RPMI8226 (cell line): ENCODE results near the gene ADSS2.
"Not testable (repeated sequence)": the region's sequence is repeated elsewhere in the genome, so short reads cannot be mapped to it uniquely, and the experiment has no call there.

Experiments
- DNase-seq: peaks from one replicate; pipeline ENCODE4 v3.0.0-alpha.2; 2015

The ADSS2 gene

GRCh38 chr1:244394826-244395765 is 56.6 kb downstream of the ADSS2 start:
- DNase-seq = no peak

- no peak for DNase-seq
Measured at GRCh38 chr1:244394346-244394745, 57.4 kb downstream of the ADSS2 start.

- no peak for DNase-seq
Measured at GRCh38 chr1:244393604-244394176, 58.0 kb downstream of the ADSS2 start.

DNA sequence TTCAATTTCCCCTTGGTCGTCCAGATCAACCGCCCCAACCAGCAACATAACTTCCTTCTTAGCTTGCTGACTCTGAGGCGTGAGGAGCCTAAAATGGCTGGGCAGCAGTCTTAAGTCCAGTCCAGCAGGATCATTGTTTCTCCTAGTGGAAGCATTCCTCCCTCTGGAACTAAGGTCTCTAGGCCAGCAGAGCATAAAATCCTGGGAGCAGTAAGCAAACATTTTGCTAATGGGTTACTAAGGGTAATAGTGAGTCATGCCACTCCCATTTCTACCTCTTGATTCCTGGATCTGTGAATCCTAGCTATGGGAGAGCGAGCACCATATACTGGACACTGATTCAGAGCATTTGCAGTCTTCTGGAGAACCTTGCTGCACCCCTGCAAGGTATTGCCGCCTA is 59.9 kb downstream of the ADSS2 start:
- no peak for DNase-seq

DNA sequence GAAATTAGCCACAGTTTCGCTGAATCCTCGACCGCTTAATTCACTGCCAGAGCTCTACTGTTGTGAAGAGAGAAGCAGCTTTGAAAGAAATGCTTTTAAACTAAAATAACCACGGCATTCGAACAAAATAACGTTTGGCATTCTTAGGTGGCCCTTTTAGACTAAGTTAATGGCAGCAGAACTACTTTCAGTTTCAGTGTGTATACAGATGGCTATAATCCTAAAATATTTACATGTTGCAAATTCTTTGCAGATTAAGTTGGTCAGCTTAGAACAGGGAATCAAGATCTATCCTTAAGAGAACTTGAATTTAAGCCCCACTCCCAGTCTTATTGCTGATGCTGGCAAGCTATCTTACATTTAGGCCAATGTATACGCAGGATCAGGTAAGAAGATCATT is 62.7 kb downstream of the ADSS2 start:
- peak; percentile 16 for DNase-seq

GRCh38 chr1:244387415-244387814 is 64.3 kb downstream of the ADSS2 start:
- DNase-seq = no peak

GRCh38 chr1:244386595-244386994 is 65.1 kb downstream of the ADSS2 start:
- no peak for DNase-seq

DNA sequence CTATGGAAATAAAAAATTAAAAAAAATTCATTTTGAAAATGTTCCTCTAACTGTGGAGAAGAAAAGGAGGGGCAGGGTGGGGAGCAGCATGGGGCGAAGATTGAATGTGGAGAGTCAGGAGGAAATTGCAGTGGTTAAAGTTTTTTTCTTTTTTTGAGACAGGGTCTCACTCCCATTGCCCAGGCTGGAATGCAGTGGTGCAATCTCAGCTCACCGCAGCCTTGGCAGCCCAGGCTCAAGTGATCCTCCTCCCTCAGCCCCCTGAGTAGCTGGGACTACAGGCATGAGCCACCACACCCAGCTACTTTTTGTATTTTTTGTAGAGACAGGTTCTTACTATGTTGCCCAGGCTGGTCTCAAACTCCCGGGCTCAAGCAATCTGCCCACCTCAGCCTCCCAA is 67.6 kb downstream of the ADSS2 start:
- DNase-seq = no peak

DNA sequence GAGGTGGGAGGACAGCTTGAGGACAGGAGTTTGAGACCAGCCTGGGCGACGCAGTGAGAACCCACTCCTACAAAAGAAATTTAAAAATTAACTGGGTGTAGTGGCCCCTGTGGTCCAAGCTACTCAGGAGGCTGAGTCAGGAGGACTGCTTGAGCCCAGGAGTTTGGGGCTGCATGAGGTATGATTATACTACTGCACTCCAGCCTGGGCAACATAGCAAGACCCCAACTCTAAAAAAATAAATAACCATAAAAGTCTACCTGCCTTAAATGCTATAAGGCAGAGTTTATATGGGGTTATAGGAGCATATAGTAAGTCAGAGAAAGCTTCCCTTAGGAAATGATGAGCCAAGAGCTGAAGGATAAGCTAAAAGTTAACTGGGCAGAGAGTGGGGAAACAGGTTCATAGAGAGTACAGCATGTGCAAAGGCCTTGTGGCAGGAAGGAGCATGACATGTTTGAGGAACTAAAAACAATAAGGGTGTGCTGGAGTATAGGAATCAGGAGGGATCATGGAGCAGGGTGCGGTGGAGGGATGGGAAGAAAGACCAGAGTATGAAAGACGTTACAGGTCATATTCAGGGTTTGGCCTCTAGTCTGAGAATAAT is 68.3 kb downstream of the ADSS2 start:
- DNase-seq = no peak

GRCh38 chr1:244381878-244382565 is 69.7 kb downstream of the ADSS2 start:
- no peak for DNase-seq

DNA sequence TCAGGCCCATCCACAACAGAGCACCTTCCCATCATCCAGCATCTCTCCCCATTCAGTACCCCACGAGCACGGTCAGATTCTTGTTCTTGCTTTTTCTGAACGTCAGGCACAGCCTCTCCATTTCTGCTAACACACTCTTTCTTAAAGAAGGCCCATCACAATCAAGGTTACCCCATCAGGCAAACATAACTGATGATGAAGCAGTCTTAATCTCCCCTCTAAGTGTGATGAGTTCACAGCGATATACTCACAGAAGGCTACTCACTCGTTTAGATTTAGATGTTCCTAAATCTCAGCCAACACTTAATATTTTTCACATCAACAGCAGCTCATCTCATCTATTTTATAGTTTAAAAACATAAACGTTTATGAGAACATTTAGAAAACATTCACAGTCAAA is 75.6 kb downstream of the ADSS2 start:
- DNase-seq = no peak

DNA sequence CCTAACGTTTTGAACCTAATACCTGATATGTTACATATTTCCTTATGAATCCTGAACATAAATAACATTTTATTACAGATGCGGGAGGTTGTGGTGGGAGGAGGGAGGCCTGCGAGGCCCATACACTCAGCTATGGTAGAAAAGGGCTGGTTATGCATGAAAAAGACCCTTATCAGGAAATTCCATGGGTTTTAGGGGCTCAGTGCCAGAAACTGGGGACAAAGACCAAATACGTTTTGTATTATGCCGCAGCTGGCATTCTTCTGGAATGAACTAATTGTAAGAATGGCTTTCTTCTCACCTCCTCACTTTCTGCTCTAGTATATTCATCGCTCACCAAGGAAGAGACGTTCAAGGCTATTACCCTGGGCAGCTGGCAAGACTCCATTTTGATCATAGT is 76.7 kb downstream of the ADSS2 start:
- DNase-seq = no peak

DNA sequence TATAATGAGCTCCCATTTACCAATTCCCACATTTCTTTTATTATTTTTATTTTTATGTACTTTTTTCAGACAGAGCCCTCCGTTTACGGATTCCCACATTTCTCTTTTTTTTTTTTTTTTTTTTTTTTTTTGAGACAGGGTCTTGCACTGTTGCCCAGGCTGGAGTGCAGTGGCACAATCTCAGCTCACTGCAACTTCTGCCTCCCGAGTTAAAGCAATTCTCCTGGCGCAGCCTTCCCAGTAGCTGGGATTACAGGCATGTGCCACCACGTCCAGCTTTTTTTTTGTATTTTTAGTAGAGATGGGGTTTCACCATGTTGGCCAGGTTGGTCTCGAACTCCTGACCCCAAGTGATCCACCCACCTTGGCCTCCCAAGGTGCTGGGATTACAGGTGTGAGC is 77.2 kb downstream of the ADSS2 start:
- not testable (repeated sequence) for DNase-seq

GRCh38 chr1:244371242-244372141 is 80.2 kb downstream of the ADSS2 start:
- no peak for DNase-seq

GRCh38 chr1:244370060-244370637 is 81.6 kb downstream of the ADSS2 start:
- DNase-seq = no peak

- DNase-seq = no peak
Measured at GRCh38 chr1:244369256-244370057, 82.3 kb downstream of the ADSS2 start.

GRCh38 chr1:244368279-244368678 is 83.4 kb downstream of the ADSS2 start:
- DNase-seq = no peak

GRCh38 chr1:244367399-244368114 is 84.2 kb downstream of the ADSS2 start:
- no peak for DNase-seq

DNA sequence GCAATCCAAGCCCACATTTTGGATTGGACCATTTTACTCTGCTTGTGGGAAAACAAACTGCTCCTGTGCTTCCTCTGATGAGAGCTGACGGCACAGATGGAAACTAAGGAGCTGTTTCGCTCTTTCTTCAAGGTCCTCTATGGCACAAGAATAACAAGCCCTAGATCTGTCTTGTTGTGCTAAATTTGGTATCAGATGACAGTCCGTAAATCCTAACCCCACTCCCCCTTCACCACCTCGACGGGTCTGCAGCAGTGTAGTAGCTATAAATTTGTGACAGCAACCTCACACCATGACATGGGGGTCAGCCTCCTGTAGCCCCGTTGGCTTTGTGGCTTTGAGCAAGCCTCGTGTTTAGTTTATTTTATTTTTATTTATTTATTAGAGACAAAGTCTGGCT is 85.9 kb downstream of the ADSS2 start:
- no peak for DNase-seq

DNA sequence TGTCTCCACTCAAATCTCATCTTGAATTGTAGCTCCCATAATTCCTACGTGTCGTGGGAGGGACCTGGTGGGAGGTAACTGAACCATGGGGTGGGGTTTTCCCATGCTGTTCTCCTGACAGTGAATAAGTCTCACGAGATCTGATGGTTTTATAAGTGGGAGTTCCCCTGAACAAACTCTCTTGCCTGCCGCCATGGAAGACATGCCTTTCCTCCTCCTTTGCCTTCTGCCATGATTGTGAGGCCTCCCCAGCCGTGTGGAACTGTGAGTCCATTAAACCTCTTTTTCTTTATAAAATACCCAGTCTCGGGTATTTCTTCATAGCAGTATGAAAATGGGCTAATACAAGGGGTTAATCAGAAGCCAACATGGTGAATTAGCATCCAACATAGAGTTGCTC is 86.4 kb downstream of the ADSS2 start:
- DNase-seq = not testable (repeated sequence)
